Fibroblast of gingiva (primary cell): ENCODE measurements around the gene FXYD4.
A peak's percentile ranks its signal among the peaks of the same experiment; 100 is the strongest.
"Not testable (repeated sequence)": the region's sequence is repeated elsewhere in the genome, so short reads cannot be mapped to it uniquely, and the experiment has no call there.

Experiments used
- DNase-seq: peaks from one replicate; pipeline ENCODE4 v3.0.0-alpha.2; 2011; ENCODE audit warnings: low read depth

FXYD4 gene, protein sequence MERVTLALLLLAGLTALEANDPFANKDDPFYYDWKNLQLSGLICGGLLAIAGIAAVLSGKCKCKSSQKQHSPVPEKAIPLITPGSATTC

DNA sequence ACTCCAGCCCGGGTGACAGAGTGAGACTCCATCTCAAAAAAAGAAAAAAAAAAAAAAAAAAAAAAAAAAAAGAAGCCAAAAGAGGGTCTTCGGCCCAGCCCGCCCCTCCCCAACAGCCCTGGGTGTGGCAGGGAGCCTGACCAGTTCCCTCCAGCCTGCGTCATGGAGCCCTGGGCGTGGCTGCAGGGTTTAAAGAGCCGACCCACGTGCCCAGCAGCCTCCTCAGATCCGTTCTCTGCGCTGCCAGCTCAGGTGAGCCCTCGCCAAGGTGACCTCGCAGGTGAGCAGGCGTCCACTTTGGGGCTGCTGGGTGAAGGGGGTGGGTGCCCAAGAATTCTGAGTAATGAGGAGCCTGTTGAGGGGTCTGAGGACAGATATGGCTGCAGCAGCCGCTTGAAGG, at the start of gene FXYD4:
Gene FXYD4, plus strand, starts transcription at position 219 of the 400 bp plus-strand sequence. CDS start 2,111 bp downstream, outside the sequence.
- no peak for DNase-seq

- DNase-seq: no peak
Measured at GRCh38 chr10:43322331-43322730, 49.1 kb upstream of the FXYD4 start.

- peak; percentile 60 for DNase-seq
Measured at GRCh38 chr10:43322769-43323168, 48.7 kb upstream of the FXYD4 start.

- DNase-seq: no peak
Measured at GRCh38 chr10:43323245-43323644, 48.2 kb upstream of the FXYD4 start.

DNA sequence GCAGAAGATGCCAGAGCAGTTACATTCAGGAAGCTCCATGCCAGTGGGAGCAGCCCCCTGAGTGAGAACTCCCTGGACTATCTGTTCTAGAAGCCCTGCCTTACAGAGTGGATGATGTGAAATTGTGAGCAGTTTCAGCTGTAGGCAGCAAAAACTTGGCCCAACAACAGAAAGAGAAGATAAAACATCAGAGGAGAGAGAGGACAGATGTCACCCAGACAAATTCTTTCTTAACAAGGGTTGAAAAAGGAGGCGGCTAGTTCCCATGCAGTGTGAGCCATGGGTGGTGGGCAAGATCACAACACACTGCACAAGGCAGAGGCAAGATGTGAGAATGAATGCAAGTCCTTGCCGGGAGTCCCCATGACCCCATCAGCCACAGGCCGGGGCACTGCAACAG, 46.6 kb upstream of the FXYD4 start:
- no peak for DNase-seq

- DNase-seq: no peak
Measured at GRCh38 chr10:43327171-43327570, 44.3 kb upstream of the FXYD4 start.

DNA sequence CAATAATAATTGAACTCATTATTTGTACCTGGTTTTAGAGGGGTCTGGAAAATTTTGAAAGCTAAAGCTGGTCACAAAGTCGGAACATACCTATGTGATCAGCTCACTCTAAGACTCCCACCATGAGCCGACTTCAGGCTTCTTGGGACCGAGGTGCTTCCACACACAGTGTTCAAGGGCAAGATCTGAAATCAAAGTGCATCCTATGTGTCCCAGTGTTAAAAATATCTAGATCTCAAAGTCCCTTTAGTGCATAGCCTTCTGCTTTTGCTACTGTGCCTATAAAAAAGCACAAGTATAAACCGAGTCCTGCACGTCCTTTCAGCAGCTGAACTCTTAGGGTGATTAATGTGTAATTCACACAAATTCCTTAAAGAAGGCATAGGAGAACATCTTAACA, 43.5 kb upstream of the FXYD4 start:
- no peak for DNase-seq

DNA sequence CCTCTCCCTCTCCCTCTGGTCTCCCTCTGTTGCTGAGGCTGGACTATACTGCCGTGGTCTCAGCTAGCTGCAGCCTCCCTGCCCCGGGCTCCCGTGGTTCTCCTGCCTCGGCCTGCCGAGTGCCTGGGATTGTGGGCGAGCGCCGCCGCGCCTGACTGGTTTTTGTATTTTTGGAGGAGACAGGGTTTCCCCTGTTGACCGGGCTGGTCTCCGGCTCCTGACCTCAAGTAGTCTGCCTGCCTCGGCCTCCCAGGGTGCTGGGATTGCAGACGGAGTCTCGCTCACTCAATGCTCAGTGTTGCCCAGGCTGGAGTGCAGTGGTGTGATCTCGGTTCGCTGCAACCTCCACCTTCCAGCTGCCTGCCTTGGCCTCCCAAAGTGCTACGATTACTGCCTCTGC, 42.6 kb upstream of the FXYD4 start:
- not testable (repeated sequence) for DNase-seq

DNA sequence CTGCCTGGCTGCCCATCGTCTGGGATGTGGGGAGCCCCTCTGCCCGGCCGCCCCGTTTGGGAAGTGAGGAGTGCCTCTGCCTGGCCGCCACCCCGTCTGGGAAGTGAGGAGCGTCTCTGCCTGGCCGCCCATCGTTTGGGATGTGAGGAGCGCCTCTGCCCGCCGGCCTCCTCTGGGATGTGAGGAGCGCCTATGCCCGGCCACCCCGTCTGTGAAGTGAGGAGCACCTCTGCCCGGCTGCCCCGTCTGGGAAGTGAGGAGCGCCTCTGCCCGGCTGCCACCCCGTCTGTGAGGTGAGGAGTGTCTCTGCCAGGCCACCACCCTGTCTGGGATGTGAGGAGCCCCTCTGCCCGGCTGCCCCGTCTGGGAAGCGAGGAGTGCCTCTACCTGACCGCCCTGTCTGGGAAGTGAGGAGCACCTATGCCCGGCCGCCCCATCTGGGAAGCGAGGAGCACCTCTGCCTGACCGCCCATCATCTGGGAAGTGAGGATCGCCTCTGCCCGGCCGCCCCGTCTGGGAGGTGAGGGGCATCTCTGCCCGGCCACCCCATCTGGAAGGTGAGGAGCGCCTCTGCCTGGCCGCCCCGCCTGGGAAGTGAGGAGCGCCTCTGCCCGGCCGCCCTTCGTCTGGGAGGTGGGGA, 42.1 kb upstream of the FXYD4 start:
- not testable (repeated sequence) for DNase-seq

GRCh38 chr10:43330049-43330823, 41.2 kb upstream of the FXYD4 start:
- DNase-seq: not testable (repeated sequence)

- not testable (repeated sequence) for DNase-seq
Measured at GRCh38 chr10:43330824-43331127, 40.7 kb upstream of the FXYD4 start.

DNA sequence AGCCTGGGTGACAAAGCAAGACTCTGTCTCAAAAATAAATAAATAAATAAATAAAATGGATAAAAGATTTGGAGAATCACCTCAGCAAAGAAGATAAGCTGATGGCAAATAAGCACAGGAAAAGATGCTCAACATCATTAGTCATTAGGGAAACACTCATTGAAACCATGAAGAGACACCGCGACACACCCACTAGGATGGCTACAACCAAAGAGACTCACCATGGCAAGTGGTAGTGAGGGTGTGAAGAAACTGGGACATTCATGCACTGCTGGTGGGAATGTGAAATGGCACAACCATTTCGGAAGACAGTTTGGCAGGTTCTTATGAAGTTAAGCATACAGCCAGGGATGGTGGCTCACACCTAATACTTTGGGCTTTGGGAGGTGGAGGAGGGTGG, 37.8 kb upstream of the FXYD4 start:
- DNase-seq: no peak

- no peak for DNase-seq
Measured at GRCh38 chr10:43336061-43336460, 35.4 kb upstream of the FXYD4 start.

DNA sequence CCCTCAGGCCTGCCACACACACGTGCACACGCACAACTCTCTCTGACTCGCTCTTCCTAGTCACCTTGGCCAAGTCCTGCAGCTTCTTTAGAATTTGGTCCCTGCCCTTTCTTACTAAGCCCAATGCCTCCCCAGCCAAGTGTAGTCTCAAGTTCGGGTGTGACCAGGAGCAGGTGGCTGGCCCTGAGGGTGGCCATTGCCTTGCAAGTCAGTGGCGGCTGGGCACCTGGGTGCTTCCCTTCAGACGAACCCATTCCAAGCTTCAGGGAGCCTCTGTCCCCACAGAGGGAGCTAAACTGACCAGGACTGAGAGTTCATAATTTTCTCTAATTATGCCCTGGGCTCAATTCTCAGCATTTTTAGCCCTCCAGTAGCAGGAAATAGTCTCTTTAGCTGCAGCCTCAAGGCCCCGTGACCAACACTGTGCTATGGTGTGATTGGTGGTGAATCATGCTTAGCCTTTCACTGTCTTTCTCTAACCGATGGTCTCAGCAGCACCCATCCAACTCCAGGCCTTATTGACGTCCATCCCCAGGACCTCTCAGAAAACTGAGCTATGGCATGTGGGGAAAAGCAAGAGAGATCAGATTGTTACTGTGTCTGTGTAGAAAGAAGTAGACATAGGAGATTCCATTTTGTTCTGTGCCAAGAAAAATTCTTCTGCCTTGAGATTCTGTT, 34.7 kb upstream of the FXYD4 start:
- no peak for DNase-seq

GRCh38 chr10:43337536-43337935, 33.9 kb upstream of the FXYD4 start:
- not testable (repeated sequence) for DNase-seq

- no peak for DNase-seq
Measured at GRCh38 chr10:43338117-43338516, 33.3 kb upstream of the FXYD4 start.

- DNase-seq: no peak
Measured at GRCh38 chr10:43339136-43339535, 32.3 kb upstream of the FXYD4 start.

DNA sequence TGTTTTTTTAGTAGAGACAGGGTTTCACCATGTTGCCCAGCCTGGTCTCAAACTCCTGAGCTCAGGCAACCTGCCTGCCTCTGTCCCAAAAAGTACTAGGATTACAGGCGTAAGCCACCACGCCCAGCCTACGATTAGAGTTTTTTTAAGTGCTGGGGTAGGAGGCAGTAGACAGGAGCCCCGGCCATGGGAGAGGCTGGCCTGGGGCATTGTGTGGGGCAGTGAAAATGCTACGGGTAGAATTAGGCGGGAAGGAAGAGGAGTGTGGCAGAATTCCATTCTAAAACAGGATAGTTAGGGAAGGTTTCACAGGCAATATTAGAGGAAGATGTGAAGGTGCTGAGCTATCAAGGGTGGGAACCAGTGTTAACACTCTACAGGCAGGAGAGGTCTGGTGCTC, 31.3 kb upstream of the FXYD4 start:
- DNase-seq: no peak

DNA sequence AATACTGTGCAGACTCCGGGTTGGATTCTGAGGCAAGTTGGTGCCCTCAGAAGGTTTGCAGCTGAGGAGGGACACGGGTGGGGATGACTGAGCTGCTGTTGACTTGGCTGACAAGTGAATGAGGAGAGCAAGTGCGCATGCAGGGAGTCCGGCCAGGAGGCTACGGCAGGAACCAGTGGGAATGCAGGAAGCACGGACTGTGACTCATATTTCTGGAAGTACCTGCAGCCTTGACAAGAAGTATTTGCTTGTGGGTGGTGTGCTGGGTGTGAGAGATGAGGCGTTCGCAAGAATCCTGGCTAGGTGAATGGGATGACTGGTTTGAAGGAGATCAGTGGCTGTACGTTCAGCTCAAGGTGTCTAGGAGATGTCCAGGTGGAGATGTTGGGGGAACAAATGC, 30.8 kb upstream of the FXYD4 start:
- no peak for DNase-seq

- DNase-seq: no peak
Measured at GRCh38 chr10:43341450-43341849, 30.0 kb upstream of the FXYD4 start.

DNA sequence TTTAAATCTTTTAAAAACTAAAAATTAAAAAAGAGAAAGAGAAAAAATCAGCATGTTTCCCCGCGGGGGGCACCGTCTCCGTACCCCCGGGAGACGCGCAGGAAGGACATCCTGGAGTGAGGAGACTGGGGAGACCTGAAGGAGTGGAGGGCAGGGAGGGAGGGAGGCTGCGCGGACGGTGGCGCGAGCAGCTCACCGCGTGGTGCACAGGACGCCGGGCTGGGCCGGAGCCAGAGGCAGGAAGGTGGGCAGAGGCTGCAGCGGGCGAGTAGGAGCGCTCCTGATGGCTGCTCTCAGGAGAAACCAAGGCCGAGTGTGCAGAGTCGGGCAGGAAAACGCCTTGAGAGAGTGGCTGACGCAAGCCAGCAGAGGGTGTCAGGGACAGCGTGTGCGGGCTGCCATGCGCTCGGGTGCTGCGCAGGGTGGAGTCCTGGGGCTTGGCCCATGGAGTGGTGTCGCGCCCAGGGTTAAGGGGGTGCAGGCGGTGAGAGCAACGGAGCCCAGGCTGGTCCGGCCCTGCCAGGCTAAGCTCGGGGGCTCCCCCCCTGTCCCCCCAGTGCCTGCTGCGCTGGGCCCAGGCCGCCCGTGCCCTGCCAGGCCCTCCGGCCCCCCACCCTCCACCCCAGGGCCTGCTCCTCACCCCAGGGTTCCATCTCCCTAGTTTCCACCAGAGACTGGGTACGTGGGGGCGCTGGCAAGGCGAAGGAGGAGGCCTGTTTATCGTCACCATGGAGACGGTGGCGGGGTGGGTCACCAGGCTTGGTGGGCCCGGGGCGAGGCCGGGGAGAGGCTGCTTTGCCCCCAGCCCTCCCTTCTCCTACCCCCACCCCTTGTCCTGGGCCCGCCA, 28.9 kb upstream of the FXYD4 start:
- DNase-seq: no peak

GRCh38 chr10:43343126-43343525, 28.3 kb upstream of the FXYD4 start:
- DNase-seq: no peak
